IMR-90 (cell line): ENCODE results near the gene TMC1. TPM values are rescaled to one million over a fixed set of nuclear protein-coding genes. Genes with fewer than 3 reads are reported as not detected.

Experiments
- ATAC-seq: fragments of 200-7000 bp; cut with Tn5 transposase; 2 replicates; pipeline ENCODE4 v1.9.1; 2020; ENCODE audit warnings: low read depth, mild to moderate bottlenecking, moderate library complexity
- BruUV-seq: library from RNA; stranded (reverse); fragments of 400-500 nt; replicated peaks from 2 replicates; lab custom pipeline; 2021; lab: Mats Ljungman, UMichigan
- CTCF ChIA-PET: fragments of 300-600 bp; formaldehyde crosslinking; extraction: SDS; loops from one replicate; lab custom pipeline; 2021; ENCODE audit warnings: antibody characterized with exemption; lab: Yijun Ruan, JAX
- POLR2A ChIA-PET: fragments of 300-600 bp; sonication (Branson Sonifier 250); formaldehyde crosslinking; loops from one replicate; lab custom pipeline; 2022; ENCODE audit warnings: antibody characterized with exemption; ENCODE audit not compliant: unreplicated experiment; lab: Charles Lee
- DNase-seq: peaks from one replicate; pipeline ENCODE4 v3.0.0; 2013
- H2AFZ ChIP-seq: replicated peaks from 2 replicates; pipeline ENCODE3; 2013; ENCODE audit warnings: low read length, mild to moderate bottlenecking; ENCODE audit not compliant: poor library complexity
- H2AK5ac ChIP-seq: 2 replicates; pipeline ENCODE4 v1.6.1; 2013; ENCODE audit warnings: low read depth, low read length, inconsistent platforms
- H2AK9ac ChIP-seq: replicated peaks from 2 replicates; pipeline ENCODE3; 2013; ENCODE audit warnings: mild to moderate bottlenecking, low read depth, low read length, moderate library complexity; ENCODE audit not compliant: poor library complexity
- H2BK120ac ChIP-seq: 2 replicates; pipeline ENCODE4 v1.6.1; 2013; ENCODE audit warnings: low read depth, low read length, inconsistent platforms
- H2BK15ac ChIP-seq: 3 replicates; pipeline ENCODE4 v1.6.1; 2013; ENCODE audit warnings: low read depth, low read length, inconsistent platforms
- H2BK20ac ChIP-seq: 2 replicates; pipeline ENCODE4 v1.6.1; 2013; ENCODE audit warnings: low read depth, mild to moderate bottlenecking, inconsistent platforms, low read length, moderate library complexity
- H2BK5ac ChIP-seq: 2 replicates; pipeline ENCODE4 v1.6.1; 2013; ENCODE audit warnings: mild to moderate bottlenecking, low read depth, low read length, inconsistent platforms; ENCODE audit not compliant: poor library complexity, severe bottlenecking
- H3K14ac ChIP-seq: replicated peaks from 2 replicates; pipeline ENCODE4 v1.6.1; 2013; ENCODE audit warnings: low read depth, low read length, inconsistent platforms
- H3K18ac ChIP-seq: 2 replicates; pipeline ENCODE4 v1.6.1; 2013; ENCODE audit warnings: low read depth, low read length, control low read depth
- H3K23ac ChIP-seq: 2 replicates; pipeline ENCODE4 v1.6.1; 2013; ENCODE audit warnings: low read depth, low read length, inconsistent platforms
- H3K27ac ChIP-seq: 2 replicates; pipeline ENCODE4 v1.5.1; 2013; ENCODE audit warnings: mild to moderate bottlenecking, control low read depth, low read length; ENCODE audit not compliant: insufficient read depth
- H3K27me3 ChIP-seq: 2 replicates; pipeline ENCODE4 v1.6.1; 2013; ENCODE audit warnings: low read length; ENCODE audit not compliant: control insufficient read depth, insufficient read depth
- H3K36me3 ChIP-seq: 2 replicates; pipeline ENCODE4 v1.6.1; 2013; ENCODE audit warnings: low read length, mixed read lengths; ENCODE audit not compliant: control insufficient read depth, insufficient read depth
- H3K4ac ChIP-seq: 2 replicates; pipeline ENCODE4 v1.6.1; 2013; ENCODE audit warnings: low read depth, low read length, inconsistent platforms
- H3K4me1 ChIP-seq: 2 replicates; pipeline ENCODE4 v1.6.1; 2013; ENCODE audit warnings: low read length, mixed read lengths; ENCODE audit not compliant: control insufficient read depth, insufficient read depth
- H3K4me2 ChIP-seq: 2 replicates; pipeline ENCODE4 v1.6.1; 2013; ENCODE audit warnings: low read depth, mild to moderate bottlenecking, control low read depth, low read length, moderate library complexity
- H3K4me3 ChIP-seq: 2 replicates; pipeline ENCODE4 v1.5.1; 2013; ENCODE audit warnings: low read depth, mild to moderate bottlenecking, control low read depth, low read length, moderate library complexity; ENCODE audit not compliant: insufficient read depth
- H3K56ac ChIP-seq: 2 replicates; pipeline ENCODE4 v1.6.1; 2013; ENCODE audit warnings: low read length, inconsistent platforms; ENCODE audit not compliant: insufficient read depth; ENCODE audit errors: extremely low read depth
- H3K79me1 ChIP-seq, 2 experiments: 2 replicates each; pipeline ENCODE4 v1.6.1; 2013; ENCODE audit warnings: low read length in 2 of 2, inconsistent platforms in 1 of 2, low read depth in 1 of 2
- H3K9ac ChIP-seq: 2 replicates; pipeline ENCODE4 v1.6.1; 2013; ENCODE audit warnings: low read depth, low read length, control low read depth
- H3K9me1 ChIP-seq: 2 replicates; pipeline ENCODE4 v1.6.1; 2013; ENCODE audit warnings: low read length, inconsistent platforms; ENCODE audit not compliant: insufficient read depth
- H3K9me3 ChIP-seq: 2 replicates; pipeline ENCODE4 v1.6.1; 2013; ENCODE audit warnings: low read length; ENCODE audit not compliant: control insufficient read depth, insufficient read depth
- H4K20me1 ChIP-seq: 2 replicates; pipeline ENCODE4 v1.6.1; 2013; ENCODE audit warnings: low read length, inconsistent platforms; ENCODE audit not compliant: insufficient read depth
- H4K5ac ChIP-seq: 2 replicates; pipeline ENCODE4 v1.6.1; 2013; ENCODE audit warnings: mild to moderate bottlenecking, low read depth, low read length, control low read depth
- H4K8ac ChIP-seq, 2 experiments: 2 replicates each; pipeline ENCODE4 v1.6.1; 2013; ENCODE audit warnings: low read depth in 2 of 2, low read length in 2 of 2, control low read depth in 1 of 2, inconsistent platforms in 1 of 2
- H4K91ac ChIP-seq: 2 replicates; pipeline ENCODE4 v1.6.1; 2013; ENCODE audit warnings: low read depth, low read length, inconsistent platforms; ENCODE audit not compliant: insufficient read depth
- BHLHE40 ChIP-seq: fragments of 150-350 bp; IDR thresholded peaks from 2 replicates; pipeline ENCODE4 v1.6.1; 2016; ENCODE audit warnings: mild to moderate bottlenecking, low read depth, low read length
- CEBPB ChIP-seq: IDR thresholded peaks from 2 replicates; pipeline ENCODE4 v1.6.1; 2012; ENCODE audit warnings: low read depth, low read length, improper control_type of control experiment
- CHD1 ChIP-seq: IDR thresholded peaks from 2 replicates; pipeline ENCODE4 v1.6.1; 2012; ENCODE audit warnings: low read depth, low read length, improper control_type of control experiment
- CTCF ChIP-seq: conservative IDR thresholded peaks from 2 replicates; pipeline ENCODE4 v1.5.1; 2012; ENCODE audit warnings: mild to moderate bottlenecking, low read depth, low read length, improper control_type of control experiment
- ELK1 ChIP-seq: fragments of 150-350 bp; IDR thresholded peaks from 2 replicates; pipeline ENCODE4 v1.6.1; 2016; ENCODE audit warnings: low read depth, mild to moderate bottlenecking, low read length, moderate library complexity, borderline replicate concordance
- FOS ChIP-seq: fragments of 150-350 bp; IDR thresholded peaks from 2 replicates; pipeline ENCODE4 v1.6.1; 2016; ENCODE audit warnings: low read depth, low read length
- MAFK ChIP-seq: IDR thresholded peaks from 2 replicates; pipeline ENCODE4 v1.6.1; 2012; ENCODE audit warnings: low read depth, low read length, improper control_type of control experiment
- MAZ ChIP-seq: IDR thresholded peaks from 2 replicates; pipeline ENCODE4 v1.6.1; 2012; ENCODE audit warnings: low read depth, mild to moderate bottlenecking, low read length, improper control_type of control experiment, moderate library complexity, borderline replicate concordance
- MXI1 ChIP-seq: IDR thresholded peaks from 2 replicates; pipeline ENCODE4 v1.6.1; 2012; ENCODE audit warnings: low read depth, mild to moderate bottlenecking, low read length, moderate library complexity, borderline replicate concordance
- POLR2A ChIP-seq: IDR thresholded peaks from 2 replicates; pipeline ENCODE4 v1.6.1; 2012; ENCODE audit warnings: mild to moderate bottlenecking, low read depth, low read length
- RAD21 ChIP-seq: IDR thresholded peaks from 2 replicates; pipeline ENCODE4 v1.6.1; 2012; ENCODE audit warnings: low read length, improper control_type of control experiment
- RCOR1 ChIP-seq: IDR thresholded peaks from 2 replicates; pipeline ENCODE4 v1.6.1; 2012; ENCODE audit warnings: mild to moderate bottlenecking, low read length, improper control_type of control experiment; ENCODE audit not compliant: insufficient replicate concordance
- RFX5 ChIP-seq: IDR thresholded peaks from 2 replicates; pipeline ENCODE4 v1.8.0; 2012; ENCODE audit warnings: low read depth, mild to moderate bottlenecking, low read length, moderate library complexity
- SMC3 ChIP-seq: fragments of 150-350 bp; IDR thresholded peaks from 2 replicates; pipeline ENCODE4 v1.6.1; 2016; ENCODE audit warnings: low read depth, mild to moderate bottlenecking, antibody characterized with exemption, low read length, moderate library complexity
- USF2 ChIP-seq: fragments of 150-350 bp; IDR thresholded peaks from 2 replicates; pipeline ENCODE4 v1.6.1; 2017; ENCODE audit warnings: mild to moderate bottlenecking, antibody characterized with exemption, low read length, low read depth
- WGBS, 2 experiments: methylation state at CpG; one replicate each; pipeline versions ENCODE4 v1.1.5 to v1.1.7; 2013; ENCODE audit warnings: missing lambda C conversion rate in 2 of 2; ENCODE audit not compliant: insufficient read length in 1 of 2; ENCODE audit errors: extremely low coverage in 2 of 2; 5-methylcytosine and 5-hydroxymethylcytosine counted together
- dilution Hi-C: fragments of 300-500 bp; cut with HindIII; formaldehyde crosslinking; loops from one replicate; pipeline ENCODE4 v1.14.3; 2018; ENCODE audit warnings: low sequenced_read_pairs; ENCODE audit not compliant: unreplicated experiment
- in situ Hi-C: fragments of 300-500 bp; cut with MboI; formaldehyde crosslinking; loops from 3 replicates; pipeline ENCODE4 v1.14.3; 2019; ENCODE audit warnings: low sequenced_read_pairs, inconsistent platforms, mixed read lengths
- intact Hi-C: fragments of 100-400 bp; cut with micrococcal nuclease; formaldehyde crosslinking; loops from 2 replicates; pipeline ENCODE4 v1.10.0; 2022
- polyA plus RNA-seq, 3 experiments: library from polyadenylated mRNA; depleted of rRNA; stranded (reverse); fragments of >200 nt; gene quantifications; 2 replicates each; pipeline ENCODE4 v1.2.3, GENCODE V29; 2012; ENCODE audit warnings: low replicate concordance in 1 of 3
- total RNA-seq: library from RNA; depleted of rRNA; stranded (reverse); fragments of >200 nt; gene quantifications from 2 replicates; pipeline ENCODE4 v1.2.3, GENCODE V29; 2012

The TMC1 gene
- total and polyA plus RNA-seq, 2 of the 4 experiments (the other 2 are of a cell fraction): not detected

GRCh38 chr9:72564479-72565281 lies 43.3 kb downstream of the TMC1 start:
- H3K56ac ChIP-seq: no peak overlapping the region
- H3K79me1 ChIP-seq: no peaks in the 10 kb centered on the region
- intact Hi-C loops: no loop called here
- in situ Hi-C loops: loop anchor here (25.0 kb wide), 1 partner anchor 827 kb away; no protein-coding TSS in a partner anchor
- H3K9ac ChIP-seq: no peak overlapping the region
- H2AK5ac ChIP-seq: no peak overlapping the region; the same call in 1 of the 2 replicates
- H4K91ac ChIP-seq: no peak overlapping the region
- no peak overlapping the region for H2AFZ ChIP-seq
- no peak overlapping the region for H4K8ac ChIP-seq
- ATAC-seq (no peak), DNase-seq (no peak)
- H3K23ac ChIP-seq: no peak overlapping the region
- H3K14ac ChIP-seq: no peak overlapping the region
- no peak overlapping the region for H2BK5ac ChIP-seq
- H3K27ac ChIP-seq: no peak overlapping the region
- H3K27me3 ChIP-seq: no peaks in the 10 kb centered on the region
- no peak overlapping the region for H2AK9ac ChIP-seq
- H3K4me3 ChIP-seq: no peak overlapping the region
- no CpG with 5 or more reads among the region's 2 CpGs for WGBS, 2 experiments
- no peak overlapping the region for H4K5ac ChIP-seq
- H3K18ac ChIP-seq: no peak overlapping the region
- H4K20me1 ChIP-seq: no peaks in the 10 kb centered on the region
- H3K4ac ChIP-seq: no peak overlapping the region
- H2BK20ac ChIP-seq: no peak overlapping the region
- BruUV-seq: no TSS peak
- peak overlapping the region; percentile 42; the same call in 1 of the 3 replicates for H2BK15ac ChIP-seq
- H3K9me1 ChIP-seq: no peaks in the 10 kb centered on the region
- no peak overlapping the region; the same call in 1 of the 2 replicates for H2BK120ac ChIP-seq
- no peaks in the 10 kb centered on the region for H3K4me1 ChIP-seq
- H3K36me3 ChIP-seq: no peaks in the 10 kb centered on the region
- CTCF ChIA-PET: interaction anchor here (1.0 kb wide), 1 partner anchor 69 kb away, joined by 3 read pairs; no protein-coding TSS in a partner anchor
- dilution Hi-C loops: no loop called here
- no peak overlapping the region for H3K4me2 ChIP-seq
- POLR2A ChIA-PET: no interaction called here
- no peaks in the 10 kb centered on the region for H3K9me3 ChIP-seq
- TF ChIP-seq POLR2A (no peak), RAD21 (no peak), SMC3 (no peak), CHD1 (no peak), MAFK (no peak), ELK1 (no peak), CTCF (no peak), USF2 (no peak), MXI1 (no peak), CEBPB (no peak), RFX5 (no peak), FOS (no peak), MAZ (no peak), RCOR1 (no peak), BHLHE40 (no peak)
